HEK293 (cell line): Measurements from ENCODE around the gene KIAA0825.

Experiments used
- CTCF ChIA-PET: fragments of 350-600 bp; formaldehyde crosslinking; extraction: SDS; loops from one replicate; lab custom pipeline; 2021; ENCODE audit warnings: antibody characterized with exemption; lab: Yijun Ruan, JAX
- POLR2A ChIA-PET: fragments of 300-600 bp; formaldehyde crosslinking; extraction: SDS; loops from one replicate; lab custom pipeline; 2020; ENCODE audit warnings: antibody characterized with exemption, inconsistent platforms; lab: Yijun Ruan, JAX
- H3K27ac ChIP-seq: fragments of 200-500 bp; sonication (Bioruptor generic); 2 replicates; pipeline ENCODE4 v1.5.1; 2014; ENCODE audit warnings: low read depth, low read length, control low read depth, inconsistent platforms; ENCODE audit errors: extremely low read depth
- H3K36me3 ChIP-seq, 2 experiments: fragments of 200-500 bp in 1 of 2; sonication (Bioruptor generic) in 1 of 2; 1 replicate in 1 of 2; 2 replicates in 1 of 2; pipeline ENCODE4 v1.5.1; 2014 to 2017; ENCODE audit warnings: inconsistent platforms in 2 of 2, low read length in 2 of 2; ENCODE audit not compliant: control insufficient read depth in 2 of 2, insufficient read depth in 1 of 2
- H3K4me1 ChIP-seq: fragments of 200-500 bp; sonication (Bioruptor generic); 2 replicates; pipeline ENCODE4 v1.5.1; 2014; ENCODE audit warnings: mild to moderate bottlenecking, low read length, inconsistent platforms; ENCODE audit not compliant: control insufficient read depth, insufficient read depth
- H3K4me3 ChIP-seq: 2 replicates; pipeline ENCODE4 v1.5.1; 2011; ENCODE audit warnings: low read depth, mild to moderate bottlenecking, control low read depth, low read length, moderate library complexity
- H3K9me3 ChIP-seq: fragments of 200-500 bp; sonication (Bioruptor generic); 2 replicates; pipeline ENCODE4 v1.5.1; 2014; ENCODE audit warnings: low read depth, low read length, inconsistent platforms; ENCODE audit not compliant: control insufficient read depth, insufficient read depth
- SCRT1 ChIP-seq: fragments of 450-650 bp; formaldehyde crosslinking; IDR thresholded peaks from 2 replicates; pipeline ENCODE4 v1.5.1; 2016; ENCODE audit warnings: missing biosample characterization, missing genetic modification characterization, borderline replicate concordance
- SP3 ChIP-seq: fragments of 450-650 bp; formaldehyde crosslinking; IDR thresholded peaks from 2 replicates; pipeline ENCODE4 v1.5.1; 2016; ENCODE audit warnings: missing biosample characterization, missing genetic modification characterization
- YY1 ChIP-seq: fragments of 450-650 bp; formaldehyde crosslinking; IDR thresholded peaks from 2 replicates; pipeline ENCODE4 v1.5.1; 2018; ENCODE audit warnings: missing biosample characterization, missing genetic modification characterization
- ZBTB8A ChIP-seq: fragments of 450-650 bp; formaldehyde crosslinking; IDR thresholded peaks from 2 replicates; pipeline ENCODE4 v1.5.1; 2016; ENCODE audit warnings: missing biosample characterization, missing genetic modification characterization
- ZFP41 ChIP-seq: fragments of 450-650 bp; formaldehyde crosslinking; IDR thresholded peaks from 2 replicates; pipeline ENCODE4 v1.5.1; 2016; ENCODE audit warnings: missing biosample characterization, missing genetic modification characterization, borderline replicate concordance
- ZNF155 ChIP-seq: fragments of 450-650 bp; formaldehyde crosslinking; IDR thresholded peaks from 2 replicates; pipeline ENCODE4 v1.5.1; 2016; ENCODE audit warnings: missing biosample characterization, missing genetic modification characterization
- ZNF211 ChIP-seq: fragments of 450-650 bp; formaldehyde crosslinking; IDR thresholded peaks from 2 replicates; pipeline ENCODE4 v1.5.1; 2016; ENCODE audit warnings: low read depth, missing biosample characterization, missing genetic modification characterization
- ZNF292 ChIP-seq: fragments of 450-650 bp; formaldehyde crosslinking; IDR thresholded peaks from 2 replicates; pipeline ENCODE4 v1.5.1; 2016; ENCODE audit warnings: low read depth, missing biosample characterization, missing genetic modification characterization, borderline replicate concordance
- ZNF37A ChIP-seq: fragments of 450-650 bp; IDR thresholded peaks from 2 replicates; pipeline ENCODE4 v1.5.1; 2018; ENCODE audit warnings: missing biosample characterization, missing genetic modification characterization
- ZNF426 ChIP-seq: fragments of 450-650 bp; formaldehyde crosslinking; IDR thresholded peaks from 2 replicates; pipeline ENCODE4 v1.5.1; 2017; ENCODE audit warnings: missing biosample characterization, missing genetic modification characterization, mild to moderate bottlenecking, inconsistent platforms, moderate library complexity
- ZNF473 ChIP-seq: fragments of 450-650 bp; formaldehyde crosslinking; IDR thresholded peaks from 2 replicates; pipeline ENCODE4 v1.5.1; 2017; ENCODE audit warnings: missing biosample characterization, missing genetic modification characterization
- ZNF548 ChIP-seq: fragments of 450-650 bp; formaldehyde crosslinking; IDR thresholded peaks from 2 replicates; pipeline ENCODE4 v1.5.1; 2016; ENCODE audit warnings: missing biosample characterization, missing genetic modification characterization
- ZNF549 ChIP-seq: fragments of 450-650 bp; IDR thresholded peaks from 2 replicates; pipeline ENCODE4 v1.5.1; 2018; ENCODE audit warnings: missing biosample characterization, missing genetic modification characterization, mild to moderate bottlenecking, inconsistent platforms, moderate library complexity
- ZNF555 ChIP-seq: fragments of 450-650 bp; formaldehyde crosslinking; conservative IDR thresholded peaks from 2 replicates; pipeline ENCODE4 v1.5.1; 2017; ENCODE audit warnings: missing biosample characterization, mild to moderate bottlenecking, missing genetic modification characterization, inconsistent platforms
- ZNF701 ChIP-seq: fragments of 450-650 bp; formaldehyde crosslinking; IDR thresholded peaks from 2 replicates; pipeline ENCODE4 v1.5.1; 2016; ENCODE audit warnings: missing biosample characterization, missing genetic modification characterization
- ZNF704 ChIP-seq: fragments of 450-650 bp; formaldehyde crosslinking; IDR thresholded peaks from 2 replicates; pipeline ENCODE4 v1.5.1; 2016; ENCODE audit warnings: missing biosample characterization, missing genetic modification characterization
- ZNF747 ChIP-seq: fragments of 450-650 bp; formaldehyde crosslinking; IDR thresholded peaks from 2 replicates; pipeline ENCODE4 v1.5.1; 2016; ENCODE audit warnings: missing biosample characterization, missing genetic modification characterization
- ZNF777 ChIP-seq: fragments of 450-650 bp; formaldehyde crosslinking; IDR thresholded peaks from 2 replicates; pipeline ENCODE4 v1.5.1; 2017; ENCODE audit warnings: missing biosample characterization, missing genetic modification characterization, borderline replicate concordance
- ZSCAN16 ChIP-seq: fragments of 450-650 bp; formaldehyde crosslinking; IDR thresholded peaks from 2 replicates; pipeline ENCODE4 v1.5.1; 2016; ENCODE audit warnings: missing biosample characterization, missing genetic modification characterization
- TF ChIP-seq, protein P1 (sequence below): fragments of 450-650 bp; formaldehyde crosslinking; IDR thresholded peaks from 2 replicates; pipeline ENCODE4 v1.5.1; 2016; ENCODE audit warnings: missing biosample characterization, missing genetic modification characterization
- TF ChIP-seq, protein P2 (sequence below): fragments of 450-650 bp; formaldehyde crosslinking; IDR thresholded peaks from 2 replicates; pipeline ENCODE4 v1.5.1; 2017; ENCODE audit warnings: missing biosample characterization, mild to moderate bottlenecking, missing genetic modification characterization, moderate library complexity

Gene KIAA0825

DNA sequence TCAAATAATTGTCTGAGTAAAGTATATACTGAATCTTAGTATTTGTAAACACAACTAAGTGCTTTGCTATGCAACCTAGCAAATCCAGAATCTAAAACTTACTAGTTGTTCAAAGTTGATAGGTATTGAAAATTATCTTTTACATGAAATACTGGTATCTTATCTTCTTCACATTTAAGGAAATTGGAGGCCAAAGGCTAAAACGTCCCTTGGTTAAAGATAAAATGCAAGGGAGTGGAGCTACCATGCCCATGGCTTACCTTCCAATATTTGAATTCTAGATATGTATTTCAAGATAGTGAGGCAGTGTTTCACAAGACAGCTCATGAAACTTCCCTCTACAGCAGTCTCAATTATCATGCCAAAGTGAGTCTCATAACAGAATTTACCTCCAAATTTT, 373.5 kb downstream of the KIAA0825 start:
- POLR2A ChIA-PET: no interaction called here
- TF ChIP-seq SCRT1 (no peak), ZSCAN16 (tag by site-specific recombination) (no peak), ZNF704 (tag by site-specific recombination) (no peak), ZNF37A (tag by site-specific recombination) (no peak), ZNF549 (tag by site-specific recombination) (no peak), ZNF747 (tag by site-specific recombination) (no peak), ZNF701 (tag by site-specific recombination) (no peak), ZFP41 (no peak), YY1 (tag by site-specific recombination) (no peak), ZBTB8A (no peak), ZNF473 (tag by site-specific recombination) (no peak)
- TF ChIP-seq, protein P1, sequence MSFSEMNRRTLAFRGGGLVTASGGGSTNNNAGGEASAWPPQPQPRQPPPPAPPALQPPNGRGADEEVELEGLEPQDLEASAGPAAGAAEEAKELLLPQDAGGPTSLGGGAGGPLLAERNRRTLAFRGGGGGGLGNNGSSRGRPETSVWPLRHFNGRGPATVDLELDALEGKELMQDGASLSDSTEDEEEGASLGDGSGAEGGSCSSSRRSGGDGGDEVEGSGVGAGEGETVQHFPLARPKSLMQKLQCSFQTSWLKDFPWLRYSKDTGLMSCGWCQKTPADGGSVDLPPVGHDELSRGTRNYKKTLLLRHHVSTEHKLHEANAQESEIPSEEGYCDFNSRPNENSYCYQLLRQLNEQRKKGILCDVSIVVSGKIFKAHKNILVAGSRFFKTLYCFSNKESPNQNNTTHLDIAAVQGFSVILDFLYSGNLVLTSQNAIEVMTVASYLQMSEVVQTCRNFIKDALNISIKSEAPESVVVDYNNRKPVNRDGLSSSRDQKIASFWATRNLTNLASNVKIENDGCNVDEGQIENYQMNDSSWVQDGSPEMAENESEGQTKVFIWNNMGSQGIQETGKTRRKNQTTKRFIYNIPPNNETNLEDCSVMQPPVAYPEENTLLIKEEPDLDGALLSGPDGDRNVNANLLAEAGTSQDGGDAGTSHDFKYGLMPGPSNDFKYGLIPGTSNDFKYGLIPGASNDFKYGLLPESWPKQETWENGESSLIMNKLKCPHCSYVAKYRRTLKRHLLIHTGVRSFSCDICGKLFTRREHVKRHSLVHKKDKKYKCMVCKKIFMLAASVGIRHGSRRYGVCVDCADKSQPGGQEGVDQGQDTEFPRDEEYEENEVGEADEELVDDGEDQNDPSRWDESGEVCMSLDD: no peak
- TF ChIP-seq, protein P2, sequence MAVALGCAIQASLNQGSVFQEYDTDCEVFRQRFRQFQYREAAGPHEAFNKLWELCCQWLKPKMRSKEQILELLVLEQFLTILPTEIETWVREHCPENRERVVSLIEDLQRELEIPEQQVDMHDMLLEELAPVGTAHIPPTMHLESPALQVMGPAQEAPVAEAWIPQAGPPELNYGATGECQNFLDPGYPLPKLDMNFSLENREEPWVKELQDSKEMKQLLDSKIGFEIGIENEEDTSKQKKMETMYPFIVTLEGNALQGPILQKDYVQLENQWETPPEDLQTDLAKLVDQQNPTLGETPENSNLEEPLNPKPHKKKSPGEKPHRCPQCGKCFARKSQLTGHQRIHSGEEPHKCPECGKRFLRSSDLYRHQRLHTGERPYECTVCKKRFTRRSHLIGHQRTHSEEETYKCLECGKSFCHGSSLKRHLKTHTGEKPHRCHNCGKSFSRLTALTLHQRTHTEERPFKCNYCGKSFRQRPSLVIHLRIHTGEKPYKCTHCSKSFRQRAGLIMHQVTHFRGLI: no peak
- CTCF ChIA-PET: no interaction called here
- no peak overlapping the region for H3K4me3 ChIP-seq
- H3K9me3 ChIP-seq: no peaks in the 10 kb centered on the region
- no peaks in the 10 kb centered on the region for H3K36me3 ChIP-seq
- H3K4me1 ChIP-seq: no peaks in the 10 kb centered on the region
- no peak overlapping the region for H3K27ac ChIP-seq

- no peak for TF ChIP-seq ZNF292 (tag by site-specific recombination)
- no peak for TF ChIP-seq ZNF777 (tag by site-specific recombination)
- no peaks in the 10 kb centered on the region for H3K4me1 ChIP-seq
- H3K4me3 ChIP-seq: no peak overlapping the region
- ChIA-PET CTCF (interaction anchor here (0.6 kb wide), 1 partner anchor 13 kb away, joined by 3 read pairs; no protein-coding TSS in a partner anchor), POLR2A (no interaction called here)
- no peaks in the 10 kb centered on the region for H3K9me3 ChIP-seq
- H3K27ac ChIP-seq: no peak overlapping the region
- no peaks in the 10 kb centered on the region for H3K36me3 ChIP-seq
Observed at GRCh38 chr5:94243612-94244011, 374.8 kb downstream of the KIAA0825 start.

DNA sequence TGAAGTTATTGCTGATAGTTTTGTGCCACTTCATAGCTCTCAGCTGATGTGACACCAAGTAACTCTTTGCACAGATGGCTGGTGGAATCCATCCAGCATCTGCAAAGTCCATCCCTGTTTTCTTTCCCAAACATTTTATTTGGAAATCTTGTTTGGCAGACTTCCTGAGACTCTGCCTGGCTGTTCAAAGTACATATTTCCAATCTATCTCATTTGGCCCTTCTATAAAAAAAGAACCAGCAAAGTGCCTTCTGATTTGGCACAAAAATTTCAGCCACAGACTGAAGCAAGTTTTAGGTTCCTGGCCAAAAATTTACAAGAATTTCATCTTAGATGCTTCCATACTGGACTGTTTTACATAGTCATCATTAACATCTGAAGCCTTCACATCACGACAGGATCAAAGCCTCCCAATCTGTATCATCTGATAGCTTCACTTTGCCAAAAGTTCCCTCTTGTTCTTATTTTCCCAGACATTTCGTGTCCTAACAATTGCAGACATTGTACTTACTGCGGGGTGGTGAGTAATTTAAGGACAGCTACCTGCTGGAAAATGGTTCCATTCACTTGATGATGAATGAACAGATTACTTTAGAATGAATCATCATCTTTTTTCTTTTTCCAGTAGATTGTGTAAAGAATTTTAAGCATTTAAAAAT, 377.3 kb downstream of the KIAA0825 start:
- Histone ChIP-seq H3K36me3 (no peaks in the 10 kb centered on the region), H3K27ac (no peak overlapping the region), H3K4me3 (no peak overlapping the region), H3K9me3 (no peaks in the 10 kb centered on the region), H3K4me1 (no peaks in the 10 kb centered on the region)
- ChIA-PET CTCF (no interaction called here), POLR2A (no interaction called here)
- TF ChIP-seq ZNF426 (tag by site-specific recombination): no peak
- TF ChIP-seq ZNF155 (tag by site-specific recombination): no peak
- TF ChIP-seq ZNF211: no peak
- no peak for TF ChIP-seq SP3 (tag by site-specific recombination)
- no peak for TF ChIP-seq ZNF555 (tag by site-specific recombination)
- no peak for TF ChIP-seq ZNF548
